ENCODE measurements around the gene POLA1. TPM values are rescaled to one million over a fixed set of nuclear protein-coding genes. Genes with fewer than 3 reads are reported as not detected.
A peak's percentile ranks its signal among the peaks of the same experiment; 100 is the strongest.

Gene POLA1
- total and polyA plus RNA-seq, 3 donors from 2014 or later, result 5.4 to 15.7 (median 15.0) TPM

DNA sequence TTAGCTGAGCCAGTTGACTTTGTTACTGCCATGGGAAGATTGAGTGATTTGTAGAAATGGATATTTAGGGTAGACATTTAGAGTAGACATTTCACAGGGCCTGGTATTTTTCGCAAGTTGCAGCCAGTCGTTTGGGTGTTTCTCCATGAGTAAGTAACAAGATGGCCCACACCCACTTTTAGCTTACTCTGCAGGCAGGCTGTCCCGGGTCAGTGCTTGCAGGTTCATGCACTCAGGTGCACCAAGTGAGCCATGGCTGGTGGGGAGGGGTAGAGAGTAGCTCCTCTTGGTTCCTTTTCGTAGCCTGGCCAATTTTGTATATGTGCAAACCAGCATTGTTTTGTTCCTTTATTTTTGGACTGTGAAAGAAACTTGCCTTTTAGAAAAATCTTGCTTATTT is 145.6 kb downstream of the POLA1 start:
- Histone ChIP-seq H3K9me3 (no peaks in the 10 kb centered on the region), H3K27ac (no peak overlapping the region), H3K4me1 (no peaks in the 10 kb centered on the region), H3K4me3 (no peak overlapping the region), H3K36me3 (ENCODE audit: low read depth, missing control alignments) (no peaks in the 10 kb centered on the region), H3K27me3 (no peaks in the 10 kb centered on the region)
- 57 to 68% methylated on average over 4 of the region's 4 CpGs for WGBS, 2 donors
- intact Hi-C loops (cut with DNase I; ENCODE audit: low total_unique reads), result no loop called here
- peak; percentile 21 for DNase-seq
- no peak for TF ChIP-seq POLR2A (IDR thresholded peaks at IDR 0.05)
- TF ChIP-seq, protein P1, sequence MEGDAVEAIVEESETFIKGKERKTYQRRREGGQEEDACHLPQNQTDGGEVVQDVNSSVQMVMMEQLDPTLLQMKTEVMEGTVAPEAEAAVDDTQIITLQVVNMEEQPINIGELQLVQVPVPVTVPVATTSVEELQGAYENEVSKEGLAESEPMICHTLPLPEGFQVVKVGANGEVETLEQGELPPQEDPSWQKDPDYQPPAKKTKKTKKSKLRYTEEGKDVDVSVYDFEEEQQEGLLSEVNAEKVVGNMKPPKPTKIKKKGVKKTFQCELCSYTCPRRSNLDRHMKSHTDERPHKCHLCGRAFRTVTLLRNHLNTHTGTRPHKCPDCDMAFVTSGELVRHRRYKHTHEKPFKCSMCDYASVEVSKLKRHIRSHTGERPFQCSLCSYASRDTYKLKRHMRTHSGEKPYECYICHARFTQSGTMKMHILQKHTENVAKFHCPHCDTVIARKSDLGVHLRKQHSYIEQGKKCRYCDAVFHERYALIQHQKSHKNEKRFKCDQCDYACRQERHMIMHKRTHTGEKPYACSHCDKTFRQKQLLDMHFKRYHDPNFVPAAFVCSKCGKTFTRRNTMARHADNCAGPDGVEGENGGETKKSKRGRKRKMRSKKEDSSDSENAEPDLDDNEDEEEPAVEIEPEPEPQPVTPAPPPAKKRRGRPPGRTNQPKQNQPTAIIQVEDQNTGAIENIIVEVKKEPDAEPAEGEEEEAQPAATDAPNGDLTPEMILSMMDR (IDR thresholded peaks at IDR 0.05), result no peak

DNA sequence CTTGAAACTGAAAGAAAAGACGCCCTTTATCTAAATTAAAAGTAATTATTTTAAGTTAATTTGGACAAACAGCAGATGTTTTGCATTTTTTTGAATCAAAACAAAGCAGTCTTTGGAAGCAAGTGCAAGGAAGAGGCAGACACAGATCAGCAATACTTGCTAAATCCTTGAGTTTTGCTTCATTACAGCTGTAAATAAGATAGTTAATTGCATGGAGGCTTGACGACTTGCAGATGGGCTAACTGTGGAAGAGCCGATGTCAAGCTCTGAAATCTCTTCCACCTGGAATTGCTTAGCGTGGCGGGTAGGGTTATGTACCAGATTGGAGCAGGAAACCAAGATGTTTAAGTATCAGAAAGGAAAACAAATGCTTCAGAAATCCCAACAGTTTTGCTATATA is 148.8 kb downstream of the POLA1 start:
- no peaks in the 10 kb centered on the region for H3K27me3 ChIP-seq
- 47 to 52% methylated on average over 5 of the region's 5 CpGs for WGBS, 2 donors
- no peaks in the 10 kb centered on the region for H3K36me3 ChIP-seq (ENCODE audit: low read depth, missing control alignments)
- TF ChIP-seq POLR2A (IDR thresholded peaks at IDR 0.05), result no peak
- TF ChIP-seq, protein P1 (IDR thresholded peaks at IDR 0.05), result no peak
- intact Hi-C loops (cut with DNase I; ENCODE audit: low total_unique reads), result loop anchor here (5.0 kb wide), 1 partner anchor 160 kb away; no protein-coding TSS in a partner anchor
- H3K27ac ChIP-seq, result no peak overlapping the region
- no peaks in the 10 kb centered on the region for H3K9me3 ChIP-seq
- no peaks in the 10 kb centered on the region for H3K4me1 ChIP-seq
- H3K4me3 ChIP-seq, result no peak overlapping the region
- DNase-seq, result peak; percentile 30

DNA sequence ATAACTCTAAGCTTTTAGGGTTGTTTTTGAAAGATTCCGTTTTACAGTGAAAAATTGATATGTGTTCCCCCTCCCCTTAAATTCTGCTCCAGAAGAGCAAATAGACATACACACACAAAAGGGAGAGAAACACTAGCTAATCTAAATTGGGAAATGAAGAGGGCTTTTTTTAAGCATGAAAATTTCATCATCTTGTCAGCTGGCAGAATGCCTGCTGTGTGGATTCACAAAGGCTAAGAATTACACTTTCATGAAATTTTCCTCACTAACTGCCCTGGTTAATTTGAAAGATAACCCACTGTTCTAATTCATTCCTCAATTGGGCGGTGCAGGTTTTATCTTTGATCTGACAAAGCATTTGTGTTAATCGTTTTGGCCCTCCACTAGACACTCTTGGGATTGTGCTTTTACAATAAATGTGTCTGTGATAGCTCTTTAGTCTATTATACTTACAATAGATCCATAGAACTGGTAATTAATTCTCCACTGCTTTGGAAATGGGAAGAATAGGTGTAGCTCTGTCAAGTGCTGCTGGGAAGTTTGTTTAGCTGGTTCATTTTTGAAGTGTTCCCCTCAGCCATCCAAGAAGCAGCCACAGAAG is 152.9 kb downstream of the POLA1 start:
- 60 to 73% methylated on average over 3 of the region's 3 CpGs for WGBS, 2 donors
- TF ChIP-seq, protein P1 (IDR thresholded peaks at IDR 0.05), result no peak
- TF ChIP-seq POLR2A (IDR thresholded peaks at IDR 0.05), result no peak
- intact Hi-C loops (cut with DNase I; ENCODE audit: low total_unique reads), result no loop called here
- Histone ChIP-seq H3K27me3 (no peaks in the 10 kb centered on the region), H3K4me1 (no peaks in the 10 kb centered on the region), H3K27ac (no peak overlapping the region), H3K36me3 (ENCODE audit: low read depth, missing control alignments) (no peaks in the 10 kb centered on the region), H3K4me3 (no peak overlapping the region), H3K9me3 (no peaks in the 10 kb centered on the region)
- peak; percentile 31 for DNase-seq

DNA sequence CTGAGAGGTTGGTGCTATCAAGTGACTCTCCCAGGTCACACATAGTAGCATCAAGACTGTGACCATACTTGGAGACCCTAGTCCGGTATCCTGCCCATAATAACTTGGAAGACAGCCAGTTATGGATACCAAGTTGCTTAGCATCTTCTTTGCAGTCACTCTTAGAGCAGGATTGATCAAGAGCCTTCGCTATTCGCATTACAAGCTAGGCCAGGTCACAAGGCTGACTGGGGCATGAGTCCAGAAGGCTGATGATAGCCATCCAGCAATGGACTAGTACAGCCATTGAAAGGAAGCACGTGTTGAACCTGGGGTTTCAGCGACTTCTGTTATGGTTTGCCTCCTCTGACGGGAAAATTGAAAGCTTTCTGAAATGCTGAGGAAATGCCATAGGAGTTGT is 157.6 kb downstream of the POLA1 start:
- Histone ChIP-seq H3K27ac (no peak overlapping the region), H3K9me3 (no peaks in the 10 kb centered on the region), H3K27me3 (no peaks in the 10 kb centered on the region), H3K4me1 (no peaks in the 10 kb centered on the region), H3K36me3 (ENCODE audit: low read depth, missing control alignments) (no peaks in the 10 kb centered on the region), H3K4me3 (no peak overlapping the region)
- TF ChIP-seq, protein P1 (IDR thresholded peaks at IDR 0.05), result no peak
- TF ChIP-seq POLR2A (IDR thresholded peaks at IDR 0.05), result no peak
- 95 to 100% methylated on average over 3 to 6 of the region's 6 CpGs for whole genome bisulfite sequencing, 2 donors
- DNase-seq, result no peak
- intact Hi-C loops (cut with DNase I; ENCODE audit: low total_unique reads), result no loop called here

DNA sequence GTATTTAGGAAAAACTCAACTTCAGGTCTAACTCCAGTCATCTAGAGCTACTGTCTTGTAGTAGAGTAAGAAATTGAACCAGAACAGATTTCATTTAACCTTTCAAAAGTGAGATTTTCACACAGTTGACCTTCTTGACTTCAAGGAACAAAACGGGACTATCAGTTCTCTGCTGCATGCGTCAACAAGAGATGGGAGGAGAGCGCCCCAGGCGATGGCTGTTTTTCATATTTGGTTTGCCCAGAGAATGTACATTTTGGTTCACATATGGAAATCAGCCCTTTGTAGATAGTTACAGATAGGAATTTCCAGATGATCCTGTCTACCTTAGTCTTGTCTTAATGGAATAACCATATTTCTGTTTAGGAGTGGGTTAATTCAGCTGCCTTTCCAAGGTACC is 158.1 kb downstream of the POLA1 start:
- WGBS, 2 donors, result 93 to 98% methylated on average over 4 of the region's 4 CpGs
- Histone ChIP-seq H3K27ac (no peak overlapping the region), H3K9me3 (no peaks in the 10 kb centered on the region), H3K36me3 (ENCODE audit: low read depth, missing control alignments) (no peaks in the 10 kb centered on the region), H3K4me1 (no peaks in the 10 kb centered on the region), H3K4me3 (no peak overlapping the region), H3K27me3 (no peaks in the 10 kb centered on the region)
- intact Hi-C loops (cut with DNase I; ENCODE audit: low total_unique reads), result no loop called here
- no peak for DNase-seq
- TF ChIP-seq, protein P1 (IDR thresholded peaks at IDR 0.05), result no peak
- TF ChIP-seq POLR2A (IDR thresholded peaks at IDR 0.05), result no peak

Measured in testis (tissue), 3 donors.